GM12892 (cell line): Measurements from ENCODE around the gene TBL1X.

Source experiments
- POLR2A ChIP-seq: IDR thresholded peaks from 2 replicates; pipeline ENCODE4 v1.6.1; 2011; ENCODE audit warnings: low read depth, low read length, control low read depth
- POLR2AphosphoS5 ChIP-seq: IDR thresholded peaks from 2 replicates; pipeline ENCODE4 v1.6.1; 2011; ENCODE audit warnings: low read depth, low read length, control low read depth

GRCh38 chrX:9785254-9785943 lies 320.5 kb downstream of the TBL1X start:
- TF ChIP-seq POLR2A (no peak), POLR2AphosphoS5 (no peak)
